GM18858 (cell line): ENCODE results near the gene PKHD1.

Source experiments
- ATAC-seq: cut with Tn5 transposase; IDR thresholded peaks from one replicate; pipeline ENCODE4 v1.9.1; 2021; ENCODE audit not compliant: unreplicated experiment

The PKHD1 gene

DNA sequence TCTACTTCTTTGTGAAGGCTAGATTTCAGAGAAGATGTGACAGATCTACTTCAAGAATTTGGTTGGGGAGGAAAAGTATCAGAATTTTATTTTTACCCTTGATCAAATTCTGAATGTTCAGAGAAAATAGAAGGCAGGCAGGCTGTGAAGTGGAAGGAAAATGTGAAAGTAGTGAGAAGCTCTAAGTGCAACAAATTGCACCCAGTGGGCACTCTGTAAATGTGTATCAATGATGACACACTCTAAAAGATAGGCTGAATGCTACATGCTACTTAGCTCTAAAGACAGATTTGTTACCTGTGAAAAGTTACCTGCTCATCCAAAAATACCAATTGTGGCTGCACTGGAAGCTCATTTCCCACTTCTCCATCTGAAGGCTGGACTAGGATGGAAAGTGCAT is 438.6 kb downstream of the PKHD1 start:
- no peak for ATAC-seq

DNA sequence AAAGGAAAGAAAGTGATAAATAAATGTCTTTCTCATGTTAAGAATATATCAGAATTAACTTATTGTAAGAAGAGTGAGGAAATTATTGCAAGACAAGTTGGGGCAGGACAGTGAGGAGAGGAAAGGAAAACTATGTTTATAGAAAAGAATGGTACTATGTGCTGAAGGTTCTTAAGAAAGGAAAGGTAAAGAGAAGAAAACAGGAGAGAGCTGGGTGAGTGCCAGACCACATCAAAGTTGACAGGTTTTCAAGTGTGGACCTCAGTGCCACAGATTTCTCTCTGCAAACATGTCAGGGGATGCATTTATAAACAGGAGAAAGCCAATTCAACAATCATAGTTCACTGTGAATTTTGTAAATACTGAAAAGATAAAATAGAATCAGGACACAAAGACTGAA is 439.2 kb downstream of the PKHD1 start:
- no peak for ATAC-seq

DNA sequence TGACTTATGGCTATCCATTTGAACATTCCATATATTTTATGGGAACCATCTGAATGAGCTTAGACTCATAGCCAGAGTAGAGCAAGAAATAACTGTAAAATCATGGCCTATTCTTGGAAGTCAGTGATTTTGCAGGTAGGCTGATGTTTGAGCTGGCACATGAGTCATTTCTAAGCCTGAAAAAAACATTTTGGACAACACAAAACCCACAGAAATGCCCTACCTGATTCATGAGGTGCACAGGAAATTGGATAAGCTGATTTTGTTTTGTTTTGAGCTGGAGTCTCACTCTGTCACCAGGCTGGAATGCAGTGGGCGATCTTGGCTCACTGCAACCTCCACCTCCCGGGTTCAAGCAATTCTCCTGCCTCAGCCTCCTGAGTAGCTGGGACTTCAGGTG is 443.0 kb downstream of the PKHD1 start:
- ATAC-seq: no peak

DNA sequence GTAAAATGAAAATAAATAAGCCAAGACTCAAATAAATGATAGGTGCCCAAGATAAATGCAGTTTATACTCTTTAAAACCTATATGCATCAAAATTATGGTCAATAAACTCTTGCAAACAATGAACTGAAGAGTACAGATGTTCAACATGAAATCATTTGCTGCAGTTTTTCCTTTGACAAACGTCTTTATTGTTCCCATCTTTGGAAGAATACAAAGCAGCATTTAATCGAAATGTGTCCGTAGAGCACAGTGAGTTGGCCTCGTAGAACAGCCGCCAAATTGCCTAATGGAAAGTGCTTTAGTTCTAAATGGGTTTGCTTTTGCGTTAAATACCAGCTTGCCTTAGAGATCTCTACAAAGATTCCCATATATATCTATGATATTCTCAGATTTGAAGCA is 447.4 kb downstream of the PKHD1 start:
- ATAC-seq: no peak

DNA sequence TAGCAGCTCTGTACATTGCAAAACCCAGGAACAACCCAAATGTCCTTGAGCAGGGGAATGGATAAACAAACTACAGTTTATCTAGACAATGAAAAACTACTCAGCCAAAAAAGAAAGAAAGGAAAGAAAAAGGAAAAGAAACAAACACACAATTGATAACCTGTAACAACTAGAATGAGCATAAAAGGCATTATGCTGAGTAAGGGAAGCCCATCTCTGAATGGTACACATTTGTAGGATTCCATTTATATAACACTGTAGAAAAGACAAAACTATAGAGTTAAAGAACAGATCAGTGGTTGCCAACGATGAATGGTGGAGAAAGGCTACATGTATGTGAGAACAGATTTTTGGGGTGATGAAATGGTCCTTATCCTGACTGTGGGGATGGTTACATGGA is 454.0 kb downstream of the PKHD1 start:
- no peak for ATAC-seq

DNA sequence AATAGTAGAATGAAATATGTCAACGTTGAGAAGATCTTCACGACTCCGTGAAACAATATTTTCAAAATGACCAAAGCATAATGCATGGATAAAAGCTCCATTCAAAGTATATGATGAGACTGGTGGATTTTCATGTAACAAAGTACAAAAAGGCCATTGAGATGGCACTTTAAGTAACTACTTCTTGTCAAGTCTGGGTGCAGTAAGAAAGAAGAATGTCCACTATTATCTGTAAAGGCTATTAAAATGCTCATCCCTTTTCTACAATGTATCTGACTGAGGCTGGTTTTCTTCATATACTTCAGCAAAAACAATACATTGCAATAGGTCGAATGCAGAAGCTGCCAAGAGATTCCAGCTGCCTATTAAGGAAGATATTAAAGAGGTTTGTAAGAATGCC is 457.4 kb downstream of the PKHD1 start:
- ATAC-seq: no peak

DNA sequence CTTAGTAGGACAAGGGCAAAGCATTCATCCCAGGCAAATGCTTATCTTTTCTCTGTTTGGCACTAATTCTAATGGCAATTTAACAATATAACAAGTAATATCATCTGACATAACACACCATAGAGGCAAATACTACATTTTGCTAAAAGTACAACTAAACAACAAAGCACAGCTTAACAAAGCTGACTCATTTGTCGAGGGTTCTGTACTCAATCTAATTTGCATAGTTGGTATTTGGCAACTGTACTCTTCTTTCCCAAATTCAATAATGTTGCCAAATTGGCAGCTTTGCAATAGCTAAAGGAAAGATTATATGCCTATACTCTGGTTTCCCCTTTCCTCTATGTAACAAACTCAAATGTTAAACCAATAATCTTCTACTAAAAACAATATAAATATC is 461.0 kb downstream of the PKHD1 start:
- no peak for ATAC-seq

DNA sequence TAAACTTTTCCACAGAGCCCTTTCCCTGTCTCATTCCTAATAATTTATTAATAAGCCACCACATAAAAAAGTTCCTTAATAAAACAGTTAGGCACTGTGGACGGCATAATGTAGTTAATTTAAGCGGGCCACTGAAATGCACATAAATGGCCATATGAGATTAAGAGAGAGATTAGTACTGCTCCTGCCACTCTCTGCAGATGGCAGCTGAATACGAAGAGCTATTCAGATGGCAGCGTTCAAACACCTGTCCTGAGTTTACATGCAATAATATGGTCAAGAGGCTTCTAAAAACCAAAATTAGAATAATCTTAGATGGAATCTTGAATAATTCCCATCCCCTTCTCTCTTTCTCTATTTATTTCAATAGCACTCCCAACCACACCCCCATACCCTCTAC is 461.8 kb downstream of the PKHD1 start:
- ATAC-seq: no peak

DNA sequence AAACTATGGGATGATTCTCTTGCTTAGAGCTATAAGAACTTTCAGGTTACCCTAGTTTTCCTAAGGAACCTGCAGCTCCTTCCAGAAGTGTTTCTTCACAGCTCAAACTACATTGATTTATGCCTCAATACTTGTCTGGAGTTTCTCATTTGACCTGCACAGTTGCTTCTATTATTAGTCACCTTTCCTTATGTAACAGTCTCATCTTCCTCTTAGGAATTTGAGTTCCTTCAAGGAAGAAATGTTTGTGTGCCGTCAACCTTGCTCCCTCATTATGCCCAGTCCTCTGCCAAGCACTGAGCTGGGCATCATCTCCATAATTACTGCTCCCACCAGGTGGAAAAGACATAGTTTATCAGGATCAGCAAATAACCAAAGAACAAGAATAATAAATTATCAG is 466.4 kb downstream of the PKHD1 start:
- no peak for ATAC-seq

DNA sequence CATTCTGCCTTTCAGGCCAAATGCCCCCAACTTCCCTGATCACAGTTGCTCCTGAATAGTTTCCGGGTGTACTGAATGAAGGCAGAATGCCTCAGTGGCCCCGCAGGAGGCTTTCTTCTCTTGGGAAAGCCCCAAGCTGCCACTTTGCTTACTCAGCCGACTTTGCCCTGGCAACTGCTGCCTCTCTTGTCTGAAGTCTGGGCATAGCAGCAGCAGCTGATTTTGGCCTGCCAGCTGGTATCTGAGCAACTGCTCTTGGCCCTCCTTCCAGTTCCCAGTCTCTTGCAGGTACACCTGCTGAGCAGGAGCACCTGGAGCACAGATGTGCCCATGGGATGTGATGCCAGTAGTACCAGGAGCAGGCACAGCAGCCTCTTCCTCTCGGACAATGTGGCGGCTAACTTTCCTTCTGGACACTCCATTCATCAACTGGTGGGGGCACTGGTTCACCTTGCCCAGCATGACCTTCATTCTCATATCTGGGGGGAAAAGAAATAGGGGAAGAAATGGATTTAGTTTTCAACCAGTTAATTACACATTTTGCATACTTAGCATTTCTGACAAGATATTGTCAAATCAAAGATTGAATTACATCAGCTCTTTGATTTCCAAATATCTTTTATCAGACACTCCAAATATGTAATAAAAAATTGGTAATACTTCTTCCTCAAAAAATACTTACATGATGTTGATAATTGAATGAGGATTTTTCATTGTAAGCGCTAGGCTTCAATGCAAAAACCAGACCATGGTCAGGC is 468.2 kb downstream of the PKHD1 start:
- ATAC-seq: no peak

DNA sequence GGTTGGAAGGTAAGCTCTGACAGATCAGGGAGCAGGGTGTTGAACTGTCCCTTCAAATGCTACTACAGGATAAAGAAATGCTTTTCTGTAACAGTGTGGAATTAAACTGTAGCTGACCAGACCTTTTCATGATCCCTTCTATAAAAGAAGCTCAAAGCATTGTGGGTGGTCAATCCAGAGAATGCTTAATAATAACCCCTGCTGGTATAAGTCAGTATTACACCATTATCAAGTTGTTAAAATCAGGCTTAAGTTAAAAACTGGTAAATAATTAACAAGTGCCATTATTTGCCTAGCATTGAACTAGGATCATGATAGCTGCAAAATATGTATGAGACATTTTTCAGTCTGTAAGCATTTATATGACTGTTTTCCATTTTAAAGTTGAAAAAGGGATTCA is 468.9 kb downstream of the PKHD1 start:
- no peak for ATAC-seq

DNA sequence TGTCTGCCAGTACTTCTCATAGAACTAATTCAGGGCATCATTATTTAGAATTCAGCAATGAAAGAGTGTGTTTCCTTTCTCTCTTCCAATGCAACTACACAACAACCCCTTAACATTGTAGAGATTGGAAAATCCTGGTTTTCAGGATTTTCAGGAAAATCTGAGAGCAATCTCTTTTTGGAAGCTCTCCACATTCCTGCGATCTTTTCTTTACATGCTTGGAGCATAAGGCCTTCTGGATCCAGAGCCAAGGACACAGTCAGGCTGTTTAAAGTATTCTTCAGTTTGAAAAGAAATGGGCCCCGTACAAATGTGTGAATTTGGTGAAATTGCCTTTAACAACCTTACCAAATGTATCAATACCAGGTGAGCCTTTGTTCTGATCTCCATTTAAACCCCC is 469.7 kb downstream of the PKHD1 start:
- ATAC-seq: no peak

DNA sequence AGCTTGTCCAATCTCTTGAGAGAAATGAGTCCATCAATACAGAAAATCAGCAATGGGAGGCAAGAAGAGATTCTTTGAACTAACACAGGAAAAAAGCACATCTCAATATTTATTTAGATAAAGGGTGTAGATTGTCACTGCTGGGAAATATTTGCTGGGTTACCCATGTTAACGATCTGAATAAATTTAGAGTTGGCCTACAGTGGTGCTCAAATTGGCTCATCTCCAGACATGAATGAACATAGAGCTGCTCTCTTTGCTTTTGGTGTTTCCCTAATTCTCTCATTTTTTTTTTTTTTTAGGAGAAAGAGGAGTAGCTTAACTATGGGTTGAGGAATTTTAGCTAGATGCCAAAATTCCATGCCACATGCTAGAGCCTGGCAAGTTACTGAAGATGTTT is 471.2 kb downstream of the PKHD1 start:
- no peak for ATAC-seq

DNA sequence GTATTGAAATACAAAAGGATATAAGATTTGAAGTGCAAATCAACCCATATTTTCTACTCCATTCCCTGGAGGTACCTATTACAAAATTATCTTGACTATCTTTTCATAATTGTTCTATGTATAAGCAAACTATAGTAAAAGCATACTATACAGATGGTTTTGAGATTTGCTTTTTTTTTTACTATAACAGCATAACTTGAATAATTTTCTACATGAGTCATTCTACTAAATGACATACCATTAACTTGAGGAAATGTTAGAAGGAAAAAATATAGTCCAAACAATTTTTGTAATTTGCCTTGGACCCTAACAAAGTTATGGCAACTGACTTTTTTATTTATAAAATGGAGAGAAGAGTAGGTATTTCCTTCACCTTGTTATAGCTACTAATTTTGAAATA is 472.7 kb downstream of the PKHD1 start:
- ATAC-seq: no peak

DNA sequence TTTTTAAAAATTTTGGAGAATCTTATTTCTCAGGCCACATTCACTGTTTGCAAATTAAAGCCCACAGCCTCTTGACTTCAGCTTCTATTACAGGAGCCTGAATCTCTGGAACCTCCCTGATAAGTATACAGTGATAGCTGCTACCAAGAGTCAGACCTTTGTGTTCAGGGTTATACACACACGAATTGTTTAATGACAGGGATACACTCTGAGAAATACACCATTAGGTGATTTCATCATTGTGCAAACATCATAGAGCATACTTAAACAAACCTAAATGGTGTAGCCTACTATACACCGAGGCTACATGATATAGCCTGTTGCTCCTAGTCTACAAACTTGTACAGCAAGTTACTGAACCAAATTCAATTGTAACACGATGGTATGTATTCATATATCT is 473.9 kb downstream of the PKHD1 start:
- ATAC-seq: no peak

DNA sequence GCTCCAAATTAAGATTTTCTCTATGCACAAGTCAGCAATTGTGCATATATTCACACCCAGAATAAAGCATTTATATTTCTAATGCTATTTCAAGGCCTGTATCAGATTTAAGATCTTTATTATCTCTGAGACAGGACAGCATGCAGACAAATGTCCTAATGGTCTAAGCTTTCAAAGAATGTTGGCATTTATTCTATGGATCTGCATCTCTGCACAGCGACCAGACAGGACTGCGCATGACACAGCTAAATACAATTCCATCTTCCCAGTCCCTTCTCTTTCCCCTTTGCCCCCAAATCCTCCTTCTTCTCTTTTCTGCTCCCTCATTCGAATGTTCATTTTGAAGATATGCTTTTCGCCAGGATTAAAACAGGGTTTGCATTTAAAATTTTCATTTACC is 478.5 kb downstream of the PKHD1 start:
- no peak for ATAC-seq

DNA sequence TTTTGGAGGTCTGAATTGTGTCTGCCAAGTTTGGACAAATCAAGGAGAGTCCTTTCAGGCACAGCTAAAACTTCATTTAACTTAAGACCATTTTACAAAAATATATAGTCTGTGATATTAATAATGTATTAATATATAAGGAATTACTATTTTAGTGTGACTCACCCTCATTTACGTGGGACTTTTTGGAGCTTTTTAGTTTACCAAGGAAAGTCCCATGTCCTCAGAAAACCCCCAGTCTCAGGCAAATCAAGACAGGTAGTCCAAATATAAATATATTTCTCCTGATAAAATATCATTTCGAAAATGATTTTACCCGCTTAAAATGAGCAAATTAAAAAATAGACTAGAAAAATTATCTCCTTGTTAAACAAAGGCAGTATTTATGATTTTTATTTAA is 479.0 kb downstream of the PKHD1 start:
- no peak for ATAC-seq

DNA sequence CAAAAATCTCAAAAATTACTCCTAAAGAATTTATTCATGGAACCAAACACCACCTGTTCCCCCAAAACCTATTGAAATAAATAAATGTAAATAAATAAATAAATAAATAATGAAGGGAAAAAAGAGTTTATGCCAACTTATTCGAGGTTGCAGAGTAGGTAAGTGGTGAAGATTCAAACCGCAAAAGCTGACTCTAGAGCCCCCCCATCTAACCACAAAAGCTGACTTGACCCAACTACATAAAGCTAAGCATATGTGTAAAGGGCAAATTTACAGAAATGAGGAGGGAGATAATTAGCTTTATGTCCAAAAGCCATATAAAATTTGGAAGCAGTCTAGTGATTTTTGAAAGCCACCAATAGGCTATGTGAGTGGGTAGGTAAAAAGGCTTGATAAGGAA is 486.9 kb downstream of the PKHD1 start:
- ATAC-seq: no peak

DNA sequence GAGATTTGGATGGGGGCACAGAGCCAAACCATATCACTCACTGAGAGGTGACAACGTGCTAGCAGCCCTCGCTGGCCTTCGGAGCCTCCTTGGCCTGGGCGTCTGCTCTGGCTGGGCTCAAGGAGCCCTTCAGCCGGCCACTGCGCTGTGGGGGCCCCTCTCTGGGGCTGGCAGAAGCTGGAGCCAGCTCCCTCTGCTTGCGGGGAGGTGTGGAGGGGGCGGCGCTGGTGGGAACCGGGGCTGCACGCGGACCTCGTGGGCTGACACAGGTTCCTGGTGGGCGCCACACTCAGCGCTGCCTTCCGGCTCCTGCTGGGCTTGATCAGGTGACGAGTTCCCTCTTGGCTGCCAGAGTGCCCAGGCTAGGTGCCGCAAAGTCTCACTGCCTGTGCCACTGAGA is 489.2 kb downstream of the PKHD1 start:
- no peak for ATAC-seq

DNA sequence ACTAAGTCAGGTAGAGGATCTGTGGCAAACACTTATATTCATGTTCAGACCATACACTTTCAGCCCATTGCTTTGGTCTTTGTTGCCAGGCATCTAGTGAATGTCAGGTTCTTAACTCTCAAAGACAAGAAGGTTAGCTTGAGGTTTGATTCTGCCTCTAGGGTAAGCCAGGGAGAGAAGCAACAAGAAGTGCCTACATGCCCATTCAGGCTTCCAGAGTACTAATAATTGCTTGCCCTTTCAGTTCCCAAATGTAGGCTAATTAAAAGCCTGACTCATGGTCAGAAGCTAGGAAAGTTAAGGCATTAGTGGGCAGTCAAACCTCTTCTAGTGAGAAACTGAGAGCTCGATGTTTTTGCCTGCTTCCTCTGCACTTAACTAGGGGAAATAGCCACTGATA is 492.4 kb downstream of the PKHD1 start:
- no peak for ATAC-seq

DNA sequence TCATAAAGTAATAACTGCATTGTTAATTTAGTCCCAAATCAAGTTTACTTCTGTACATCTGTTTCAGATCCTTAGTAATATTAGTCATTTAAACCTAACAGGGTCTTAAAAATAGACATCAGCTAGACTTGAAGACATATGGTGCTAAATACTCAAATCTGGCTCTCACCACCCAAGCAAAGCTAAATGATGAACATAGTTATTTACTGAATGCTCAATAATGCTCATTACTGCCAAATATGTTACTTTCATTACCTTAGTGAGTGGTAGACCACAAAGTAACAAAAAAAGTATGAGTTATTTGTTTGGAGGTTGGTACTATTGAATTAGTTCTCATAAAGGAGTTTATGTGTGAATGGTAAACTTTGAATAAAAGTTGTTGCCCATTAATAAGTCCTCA is 502.1 kb downstream of the PKHD1 start:
- peak; percentile 58 for ATAC-seq

DNA sequence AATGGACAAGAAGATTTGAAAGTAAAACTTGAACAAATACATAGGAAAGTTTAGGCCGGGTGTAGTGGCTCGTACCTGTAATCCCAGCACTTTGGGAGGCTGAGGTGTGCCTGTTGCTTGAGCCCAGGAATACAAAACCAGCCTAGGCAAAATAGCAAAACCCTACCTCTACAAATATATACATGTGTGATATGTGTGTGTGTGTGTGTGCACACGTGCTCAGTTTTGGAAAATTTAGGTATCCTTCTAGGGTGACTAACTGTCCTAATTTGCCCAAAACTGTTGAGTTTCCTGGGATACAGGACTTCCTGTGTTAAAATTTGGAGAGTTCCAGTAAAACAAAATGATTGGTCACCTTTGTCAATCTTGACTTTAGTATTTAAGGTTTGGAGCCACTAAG is 503.2 kb downstream of the PKHD1 start:
- ATAC-seq: no peak

DNA sequence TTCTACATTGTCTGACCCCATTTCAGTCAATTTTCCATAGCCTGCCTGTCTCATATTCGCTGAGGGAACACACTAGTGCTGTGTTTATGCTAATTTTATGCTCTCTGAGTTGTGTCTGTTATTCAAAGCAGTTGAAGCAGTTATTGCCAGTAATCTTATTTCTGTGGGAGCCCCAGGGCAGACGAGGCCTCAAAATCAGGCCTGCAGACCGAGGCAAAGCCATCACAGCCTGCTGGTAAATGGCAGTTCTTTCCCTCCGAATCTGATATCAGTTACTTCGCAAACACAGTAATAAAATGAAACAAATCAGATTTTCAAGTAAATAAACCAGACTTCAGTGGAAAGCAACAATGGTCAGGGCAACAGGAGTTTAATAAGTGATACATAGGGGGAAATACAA is 508.4 kb downstream of the PKHD1 start:
- ATAC-seq: no peak

DNA sequence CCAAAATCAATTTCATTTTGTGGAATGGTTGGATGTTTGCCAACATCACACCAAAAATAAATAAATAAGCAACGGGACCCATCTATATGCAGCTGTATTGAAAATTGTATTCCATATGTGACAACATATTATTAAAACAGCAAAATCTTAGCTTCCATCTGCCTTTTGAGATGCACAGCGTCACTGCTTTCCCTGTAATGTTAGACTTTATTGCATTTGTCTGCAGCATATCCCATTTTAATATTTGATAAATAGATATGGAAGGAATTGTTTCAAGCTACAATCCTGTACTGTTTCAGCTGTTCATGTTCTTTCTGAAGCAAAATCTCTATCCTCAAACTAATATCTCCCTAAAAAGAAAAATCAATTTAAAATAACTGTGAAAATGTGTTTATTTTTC is 509.1 kb downstream of the PKHD1 start:
- ATAC-seq: no peak
